ENCODE measurements around the gene OGFOD2.
"Not testable (repeated sequence)": the region's sequence is repeated elsewhere in the genome, so short reads cannot be mapped to it uniquely, and the experiment has no call there.

DNA sequence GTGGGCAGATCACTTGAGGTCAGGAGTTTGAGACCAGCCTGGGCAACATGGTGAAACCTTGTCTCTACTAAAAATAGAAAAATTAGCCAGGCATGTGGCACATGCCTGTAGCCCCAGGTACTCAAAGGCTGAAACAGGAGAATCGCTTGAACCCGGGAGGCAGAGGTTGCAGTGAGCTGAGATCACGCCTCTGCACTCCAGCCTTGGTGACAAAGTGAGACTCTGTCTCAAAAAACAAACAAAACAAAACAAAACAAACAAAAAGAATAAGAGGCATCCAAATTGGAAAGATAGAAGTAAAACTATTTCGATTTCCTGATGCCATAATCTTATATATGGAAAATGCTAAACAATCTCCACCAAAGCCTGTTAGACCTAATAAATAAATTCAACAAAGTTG lies 39.4 kb downstream of the OGFOD2 start:
- TF ChIP-seq, protein P1, sequence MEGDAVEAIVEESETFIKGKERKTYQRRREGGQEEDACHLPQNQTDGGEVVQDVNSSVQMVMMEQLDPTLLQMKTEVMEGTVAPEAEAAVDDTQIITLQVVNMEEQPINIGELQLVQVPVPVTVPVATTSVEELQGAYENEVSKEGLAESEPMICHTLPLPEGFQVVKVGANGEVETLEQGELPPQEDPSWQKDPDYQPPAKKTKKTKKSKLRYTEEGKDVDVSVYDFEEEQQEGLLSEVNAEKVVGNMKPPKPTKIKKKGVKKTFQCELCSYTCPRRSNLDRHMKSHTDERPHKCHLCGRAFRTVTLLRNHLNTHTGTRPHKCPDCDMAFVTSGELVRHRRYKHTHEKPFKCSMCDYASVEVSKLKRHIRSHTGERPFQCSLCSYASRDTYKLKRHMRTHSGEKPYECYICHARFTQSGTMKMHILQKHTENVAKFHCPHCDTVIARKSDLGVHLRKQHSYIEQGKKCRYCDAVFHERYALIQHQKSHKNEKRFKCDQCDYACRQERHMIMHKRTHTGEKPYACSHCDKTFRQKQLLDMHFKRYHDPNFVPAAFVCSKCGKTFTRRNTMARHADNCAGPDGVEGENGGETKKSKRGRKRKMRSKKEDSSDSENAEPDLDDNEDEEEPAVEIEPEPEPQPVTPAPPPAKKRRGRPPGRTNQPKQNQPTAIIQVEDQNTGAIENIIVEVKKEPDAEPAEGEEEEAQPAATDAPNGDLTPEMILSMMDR (IDR thresholded peaks at IDR 0.05): not testable (repeated sequence)
- TF ChIP-seq EZH2 (IDR thresholded peaks at IDR 0.05; ENCODE audit: borderline replicate concordance, insufficient read depth, low read depth, low read length, poor library complexity, severe bottlenecking): not testable (repeated sequence)
